Psoas muscle (tissue), 8 donors: ENCODE results near the gene KLK8. TPM values are rescaled to one million over a fixed set of nuclear protein-coding genes. Genes with fewer than 3 reads are reported as not detected.
A peak's percentile ranks its signal among the peaks of the same experiment; 100 is the strongest.

Source experiments
- ATAC-seq, 4 donors: fragments of 200-7000 bp; cut with Tn5 transposase; one replicate each; pipeline ENCODE4 v1.9.1; 2020; ENCODE audit warnings: moderate library complexity in 3 of 4, mild to moderate bottlenecking in 2 of 4
- DNase-seq, 2 donors: peaks; one replicate each; pipeline ENCODE4 v3.0.0-alpha.2; 2020
- H3K27ac ChIP-seq: fragments of 200-600 bp; one replicate; pipeline ENCODE4 v1.8.0; 2022
- H3K27me3 ChIP-seq, 3 donors: fragments of 200-600 bp in 1 of 3; one replicate each; pipeline versions ENCODE4 v1.6.1 to v1.8.0; 2013 to 2022; ENCODE audit warnings: low read length in 2 of 3, mild to moderate bottlenecking in 2 of 3, moderate library complexity in 1 of 3; ENCODE audit not compliant: insufficient read depth in 3 of 3
- H3K36me3 ChIP-seq, 2 donors: fragments of 200-600 bp in 1 of 2; one replicate each; pipeline versions ENCODE4 v1.6.1 to v1.8.0; 2013 to 2022; ENCODE audit warnings: low read depth in 1 of 2, mild to moderate bottlenecking in 1 of 2, moderate library complexity in 1 of 2; ENCODE audit not compliant: insufficient read depth in 1 of 2
- H3K4me1 ChIP-seq: fragments of 200-600 bp; one replicate; pipeline ENCODE4 v1.8.0; 2022
- H3K4me3 ChIP-seq: fragments of 200-600 bp; one replicate; pipeline ENCODE4 v1.8.0; 2022; ENCODE audit warnings: mild to moderate bottlenecking
- H3K9me3 ChIP-seq: fragments of 200-600 bp; one replicate; pipeline ENCODE4 v1.8.0; 2022
- CTCF ChIP-seq: fragments of 200-600 bp; IDR thresholded peaks from one replicate; pipeline ENCODE4 v1.8.0; 2022; ENCODE audit warnings: antibody characterized with exemption
- WGBS, 3 donors: extraction: QIAGEN DNeasy Blood & Tissue Kit; methylation state at CpG; one replicate each; pipeline versions ENCODE4 v1.1.6 to v1.1.7; 2013; 5-methylcytosine and 5-hydroxymethylcytosine counted together
- intact Hi-C, 2 donors: fragments of 100-400 bp; cut with DNase I; formaldehyde crosslinking; loops; one replicate each; pipeline versions ENCODE4 v1.11.0 to v1.14.2; 2022
- polyA plus RNA-seq, 3 donors: library from polyadenylated mRNA; stranded (reverse); fragments of 200-250 nt; gene quantifications; one replicate each; pipeline ENCODE4 v1.2.3, GENCODE V29; 2013
- total RNA-seq, 4 donors: library from RNA; stranded (reverse); fragmentation: NEBNext Ultra II Directional in 2 of 4; extraction: Animal tissue kit (Norgen Biotek cat#: 25700) in 2 of 4; gene quantifications; one replicate each; pipeline versions ENCODE4 v1.2.1 to v1.2.4, GENCODE V29; 2021 to 2023
- donor health status: healthy with polysubstance abuse.
- donor health status: DM: no; HTN: no; CAD: no; lungs with moderate emphysema.
- donor health status: Bipolar disorder and iron deficiency.
- donor health status: healthy.
- donor health status: DM: yes; HTN: yes; CAD: no.
- donor health status: DM: no; HTN: no; CAD: no.
- donor health status: DM: no; HTN: no; CAD: no.
- donor health status: DM: yes; HTN: yes; CAD: no.

KLK8 gene
- total and polyA plus RNA-seq, 7 donors, result 0.09 to 0.76 TPM; not detected in 5

GRCh38 chr19:51025809-51026553 is 24.6 kb upstream of the KLK8 start:
- Histone ChIP-seq H3K9me3 (no peaks in the 10 kb centered on the region), H3K27me3 (peaks cover 0 to 21% (median 0%) of the 10 kb centered on the region in 3 donors), H3K4me1 (no peaks in the 10 kb centered on the region), H3K4me3 (peak overlapping the region; percentile 32), H3K27ac (no peak overlapping the region), H3K36me3 (no peaks in the 10 kb centered on the region)
- DNase-seq (peak in 1 of 2 donors; percentile 39), ATAC-seq (no peak)
- intact Hi-C loops, result no loop called here
- WGBS, 3 donors, result 35 to 43% (median 42%) methylated on average over 18 of the region's 18 CpGs
- no peak for TF ChIP-seq CTCF

- no peaks in the 10 kb centered on the region for H3K36me3 ChIP-seq
- H3K4me1 ChIP-seq, result no peaks in the 10 kb centered on the region
- no peak for ATAC-seq
- H3K9me3 ChIP-seq, result no peaks in the 10 kb centered on the region
- intact Hi-C loops, result no loop called here
- no peak overlapping the region for H3K4me3 ChIP-seq
- WGBS, 3 donors, result 52 to 68% (median 53%) methylated on average over 6 of the region's 6 CpGs
- peaks cover 0 to 21% (median 0%) of the 10 kb centered on the region in 3 donors for H3K27me3 ChIP-seq
- TF ChIP-seq CTCF, result no peak
- DNase-seq, result peak in 1 of 2 donors; percentile 34
- no peak overlapping the region for H3K27ac ChIP-seq
Measured at GRCh38 chr19:51025401-51025800, 24.0 kb upstream of the KLK8 start.

GRCh38 chr19:51024924-51025323 is 23.5 kb upstream of the KLK8 start:
- intact Hi-C loops, result loop anchor here in 1 of 2 donors (5.0 kb wide), 1 partner anchor 72 kb away; no protein-coding TSS in a partner anchor
- Histone ChIP-seq H3K9me3 (no peaks in the 10 kb centered on the region), H3K4me3 (no peak overlapping the region), H3K36me3 (no peaks in the 10 kb centered on the region), H3K4me1 (no peaks in the 10 kb centered on the region), H3K27ac (no peak overlapping the region), H3K27me3 (peaks cover 0 to 21% (median 0%) of the 10 kb centered on the region in 3 donors)
- peak in 1 of 2 donors; percentile 8 for DNase-seq
- ATAC-seq, result no peak
- no peak for TF ChIP-seq CTCF
- 29 to 38% (median 33%) methylated on average over 5 of the region's 5 CpGs for WGBS, 3 donors

GRCh38 chr19:51023946-51024345 is 22.5 kb upstream of the KLK8 start:
- Histone ChIP-seq H3K36me3 (no peaks in the 10 kb centered on the region), H3K27me3 (peaks cover 0 to 31% (median 0%) of the 10 kb centered on the region in 3 donors), H3K27ac (no peak overlapping the region), H3K9me3 (no peaks in the 10 kb centered on the region), H3K4me1 (no peaks in the 10 kb centered on the region), H3K4me3 (no peak overlapping the region)
- WGBS, 3 donors, result 67 to 74% (median 68%) methylated on average over 11 of the region's 11 CpGs
- DNase-seq (peak in 1 of 2 donors; percentile 32), ATAC-seq (no peak)
- no peak for TF ChIP-seq CTCF
- intact Hi-C loops, result loop anchor here in 1 of 2 donors (5.0 kb wide), 1 partner anchor 73 kb away; no protein-coding TSS in a partner anchor
